EL (cell line): Measurements from ENCODE around the gene OSBPL9.
A peak's percentile ranks its signal among the peaks of the same experiment; 100 is the strongest.
"Not testable (repeated sequence)": the region's sequence is repeated elsewhere in the genome, so short reads cannot be mapped to it uniquely, and the experiment has no call there.

Experiments used
- DNase-seq: peaks from one replicate; pipeline ENCODE4 v3.0.0-alpha.2; 2016

The OSBPL9 gene

DNA sequence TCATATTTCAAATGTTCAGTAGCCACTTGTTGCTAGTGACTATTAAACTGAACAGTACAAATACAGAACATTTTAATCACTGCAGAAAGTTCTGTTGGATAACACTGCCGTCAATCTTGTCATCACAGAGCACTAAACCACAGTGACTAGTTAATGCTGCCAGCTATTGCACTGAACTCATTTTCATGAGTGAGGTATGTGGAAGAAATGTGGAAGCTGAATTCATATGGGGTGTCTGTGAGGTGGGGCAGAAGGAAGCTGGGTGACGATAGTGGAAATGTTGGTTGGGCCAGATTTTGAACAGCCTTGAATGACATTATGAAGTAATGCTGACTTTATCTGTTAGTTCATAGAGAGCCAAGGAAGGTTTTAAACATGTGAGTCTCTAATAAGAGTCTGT, 49.6 kb downstream of the OSBPL9 start:
- peak; percentile 57 for DNase-seq

DNA sequence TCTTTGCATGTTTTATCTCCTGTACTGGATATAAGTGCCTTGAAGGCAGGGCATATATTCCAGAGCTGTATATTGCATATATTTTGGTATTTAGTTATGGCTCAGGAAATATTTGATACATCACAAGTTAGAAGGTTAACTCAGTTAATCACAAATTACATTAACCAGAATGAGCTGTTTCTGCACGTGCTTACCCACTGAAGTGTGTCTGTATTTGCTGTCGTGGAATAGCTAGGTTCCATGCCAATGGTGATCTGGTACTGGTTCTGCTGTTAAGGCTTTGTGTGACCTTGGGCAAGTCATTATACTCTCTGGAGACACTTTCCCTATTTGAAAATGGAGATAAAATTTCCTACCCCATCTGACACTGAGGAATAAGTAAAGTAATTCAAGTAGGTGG, 50.7 kb downstream of the OSBPL9 start:
- no peak for DNase-seq

DNA sequence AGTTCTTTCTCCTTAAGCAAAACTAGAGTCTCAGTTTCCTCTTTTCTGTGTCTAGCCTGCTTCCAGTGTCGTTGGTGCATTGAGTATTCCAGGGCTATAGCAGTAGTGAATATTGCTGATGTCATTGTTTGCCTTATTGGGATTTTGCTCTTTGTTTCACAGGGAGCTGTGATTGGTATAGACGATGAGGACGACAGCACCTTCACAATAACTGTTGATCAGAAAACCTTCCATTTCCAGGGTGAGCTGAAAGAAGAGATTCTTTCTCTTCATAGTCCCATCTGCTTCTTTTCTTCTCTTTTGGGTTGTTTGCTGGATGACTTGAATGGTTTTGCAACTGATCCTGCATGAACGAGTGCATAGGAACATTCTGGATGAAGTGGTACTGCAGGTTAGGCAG, 52.4 kb downstream of the OSBPL9 start:
- DNase-seq = no peak

GRCh38 chr1:51669816-51670215, 52.9 kb downstream of the OSBPL9 start:
- DNase-seq = no peak

DNA sequence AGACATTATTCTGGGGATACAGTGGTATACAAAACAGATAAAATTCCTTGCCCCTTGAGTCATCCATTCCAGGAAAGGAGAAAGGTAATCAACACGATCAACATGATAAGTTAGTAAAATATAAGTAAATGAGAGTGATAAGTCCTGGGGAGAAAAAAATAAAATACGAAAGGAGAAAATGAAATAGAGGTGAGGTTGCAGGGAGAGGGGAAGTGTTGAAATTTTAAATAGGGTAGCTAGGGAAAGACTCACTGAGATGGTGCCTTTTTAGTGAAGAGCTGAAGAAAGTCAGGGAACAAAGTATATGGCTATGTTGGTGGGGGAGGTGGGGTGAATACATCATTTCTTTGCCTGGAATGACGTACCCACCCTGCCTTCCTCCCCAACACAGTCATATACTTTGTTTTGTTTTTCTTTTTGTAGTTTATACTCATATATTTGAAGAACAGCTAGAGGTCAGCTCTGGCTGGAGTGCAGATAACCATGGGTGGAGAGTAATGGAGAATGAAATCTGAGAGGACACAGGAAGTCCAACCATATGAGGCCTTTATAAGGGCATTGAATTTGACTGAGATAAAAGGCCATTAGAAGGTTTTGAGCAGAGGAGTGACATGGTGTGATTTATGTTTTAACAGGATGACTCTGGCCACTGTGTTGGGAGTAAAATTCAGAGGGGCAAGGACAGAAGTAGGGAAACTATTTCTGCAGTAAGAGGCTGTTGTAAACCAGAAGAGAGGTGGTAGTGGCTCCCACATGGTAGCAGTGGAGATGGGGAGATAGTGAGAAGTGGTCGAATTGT, 54.8 kb downstream of the OSBPL9 start:
- peak; percentile 82 for DNase-seq

DNA sequence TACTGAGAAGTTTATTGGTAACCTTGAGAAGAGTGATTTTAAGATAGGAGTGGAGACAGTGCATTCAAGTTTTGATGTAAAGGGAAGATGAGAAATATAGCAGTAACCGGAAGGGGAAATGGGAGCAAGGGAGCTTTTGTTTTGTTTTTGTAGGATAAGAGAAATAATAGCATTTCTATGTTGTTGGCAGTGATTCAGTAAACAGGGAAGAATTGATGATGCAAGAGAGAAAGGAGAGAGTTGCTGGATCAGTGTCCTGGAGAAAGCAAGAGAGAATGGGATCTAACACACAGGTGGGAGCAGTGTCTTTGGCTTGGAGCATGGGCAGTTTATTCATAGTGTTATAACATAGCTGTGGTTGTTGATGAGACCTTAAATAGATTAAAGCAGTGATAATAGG, 56.4 kb downstream of the OSBPL9 start:
- no peak for DNase-seq

GRCh38 chr1:51675177-51675780, 58.4 kb downstream of the OSBPL9 start:
- DNase-seq = no peak

DNA sequence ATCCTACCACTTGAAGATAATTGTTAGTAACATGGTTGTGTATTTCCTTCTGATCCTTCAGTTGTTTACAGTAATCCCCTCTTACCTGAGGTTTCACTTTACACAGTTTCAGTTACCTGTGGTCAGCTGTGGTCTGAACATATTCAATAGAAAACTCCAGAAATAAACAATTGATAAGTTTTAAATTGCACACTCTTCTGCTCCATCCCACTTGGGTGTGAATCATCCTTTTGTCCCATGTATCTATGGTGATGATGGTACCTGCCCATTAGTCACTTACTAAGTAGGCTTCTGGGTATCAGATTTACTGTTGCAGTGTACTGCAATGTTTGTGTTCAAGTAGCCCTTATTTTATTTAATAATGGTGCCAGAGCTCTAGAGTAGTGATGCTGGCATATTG, 62.5 kb downstream of the OSBPL9 start:
- no peak for DNase-seq

DNA sequence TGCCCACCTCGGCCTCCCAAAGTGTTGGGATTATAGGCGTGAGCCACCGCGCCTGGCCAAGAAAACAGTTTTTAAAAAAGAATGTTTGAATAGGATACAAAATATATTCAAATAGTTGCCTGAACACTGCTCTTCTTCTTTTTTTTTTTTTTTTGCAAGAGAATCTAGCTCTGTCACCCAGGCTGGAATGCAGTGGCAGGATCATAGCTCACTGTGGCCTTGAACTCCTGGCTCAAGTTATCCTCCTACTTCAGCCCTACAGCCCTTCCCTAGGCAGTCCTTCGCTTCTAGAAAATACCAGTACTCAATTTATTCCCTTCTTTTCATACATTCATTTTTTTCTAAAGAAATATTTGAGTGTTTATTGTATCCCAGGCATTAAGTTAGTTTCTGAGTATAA, 67.9 kb downstream of the OSBPL9 start:
- no peak for DNase-seq

- DNase-seq = no peak
These were observed 69.6 kb downstream of the OSBPL9 start for GRCh38 chr1:51686450-51686849.

- DNase-seq = no peak
These were observed 72.2 kb downstream of the OSBPL9 start for GRCh38 chr1:51689075-51689440.

- DNase-seq = no peak
These were observed 72.8 kb downstream of the OSBPL9 start for GRCh38 chr1:51689643-51690042.

DNA sequence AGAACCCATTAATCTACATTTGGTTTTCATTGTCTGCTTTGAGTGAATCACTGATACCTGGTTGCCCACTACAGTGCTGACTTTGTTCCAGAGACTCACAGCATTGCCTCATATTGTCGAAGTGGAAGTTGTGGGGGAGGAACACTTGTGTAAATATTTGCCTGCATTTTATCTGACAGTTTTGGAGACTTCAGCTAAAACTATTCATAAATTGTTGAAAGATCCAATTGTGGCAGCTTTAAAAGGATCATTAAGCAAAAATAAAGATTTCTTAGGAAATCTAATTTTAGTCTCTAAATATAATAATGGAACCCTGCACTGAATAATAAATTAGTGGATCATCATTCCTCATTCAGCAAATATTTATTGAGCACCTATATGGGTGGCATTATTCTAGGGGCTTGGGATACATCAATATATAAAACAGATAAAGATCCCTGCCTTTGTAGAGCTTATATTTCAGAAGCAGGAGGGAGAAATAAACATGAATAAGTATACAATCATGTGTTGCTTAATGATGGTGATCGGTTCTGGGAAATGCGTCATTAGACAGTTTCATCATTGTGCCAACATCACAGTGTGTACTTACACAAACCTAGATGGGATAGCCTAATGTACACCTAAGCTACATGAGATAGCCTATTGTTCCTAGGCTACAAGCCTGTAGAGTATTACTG, 73.5 kb downstream of the OSBPL9 start:
- peak; percentile 33 for DNase-seq

DNA sequence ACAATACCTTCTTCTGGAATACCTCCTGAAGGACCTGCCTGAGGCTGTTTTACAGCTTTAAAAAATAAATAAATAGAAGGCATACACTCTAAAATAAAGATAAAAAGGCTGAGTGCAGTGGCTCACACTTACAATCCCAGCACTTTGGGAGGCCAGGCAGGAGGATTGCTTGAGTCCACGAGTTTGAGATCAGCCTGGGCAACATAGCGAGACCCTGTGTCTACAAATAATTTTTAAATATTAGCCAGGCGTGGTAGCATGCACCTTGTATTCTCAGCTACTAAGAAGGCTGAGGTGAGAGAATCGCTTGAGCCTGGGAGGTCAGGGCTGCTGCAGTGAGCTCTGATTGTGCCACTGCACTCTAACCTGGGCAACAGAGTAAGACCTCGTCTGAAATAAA, 75.0 kb downstream of the OSBPL9 start:
- DNase-seq = no peak

GRCh38 chr1:51693419-51694155, 76.7 kb downstream of the OSBPL9 start:
- DNase-seq = no peak

- DNase-seq = no peak
These were observed 80.3 kb downstream of the OSBPL9 start for GRCh38 chr1:51697166-51697565.

DNA sequence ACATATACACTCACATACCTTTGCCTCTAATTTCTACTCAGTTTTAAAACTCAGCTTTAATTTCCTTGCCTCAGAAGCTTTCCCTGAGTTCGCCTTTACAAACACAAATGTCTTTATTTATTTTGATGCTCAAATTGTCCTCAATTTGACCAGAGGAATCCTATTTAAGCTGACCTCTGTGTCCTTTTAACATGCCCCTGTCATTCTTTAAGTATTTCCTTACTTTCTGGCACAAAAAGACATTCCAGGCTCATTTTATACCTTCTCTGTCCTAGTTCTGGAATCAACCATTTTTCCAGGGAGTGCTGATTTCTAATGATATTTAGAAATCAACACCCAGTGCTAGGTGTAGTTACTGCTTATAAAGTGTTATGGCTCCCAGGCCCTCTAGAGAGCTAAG, 82.5 kb downstream of the OSBPL9 start:
- DNase-seq = no peak

- DNase-seq = not testable (repeated sequence)
These were observed 84.9 kb downstream of the OSBPL9 start for GRCh38 chr1:51701782-51702181.

DNA sequence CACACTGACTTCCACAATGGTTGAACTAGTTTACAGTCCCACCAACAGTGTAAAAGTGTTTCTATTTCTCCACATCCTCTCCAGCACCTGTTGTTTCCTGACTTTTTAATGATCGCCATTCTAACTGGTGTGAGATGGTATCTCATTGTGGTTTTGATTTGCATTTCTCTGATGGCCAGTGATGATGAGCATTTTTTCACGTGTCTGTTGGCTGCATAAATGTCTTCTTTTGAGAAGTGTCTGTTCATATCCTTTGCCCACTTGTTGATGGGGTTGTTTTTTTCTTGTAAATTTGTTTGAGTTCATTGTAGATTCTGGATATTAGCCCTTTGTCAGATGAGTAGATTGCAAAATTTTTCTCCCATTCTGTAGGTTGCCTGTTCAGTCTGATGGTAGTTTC, 85.3 kb downstream of the OSBPL9 start:
- DNase-seq = not testable (repeated sequence)

GRCh38 chr1:51705035-51705434, 88.1 kb downstream of the OSBPL9 start:
- DNase-seq = no peak

GRCh38 chr1:51708911-51709760, 92.2 kb downstream of the OSBPL9 start:
- no peak for DNase-seq

GRCh38 chr1:51709951-51710350, 93.1 kb downstream of the OSBPL9 start:
- DNase-seq = no peak

DNA sequence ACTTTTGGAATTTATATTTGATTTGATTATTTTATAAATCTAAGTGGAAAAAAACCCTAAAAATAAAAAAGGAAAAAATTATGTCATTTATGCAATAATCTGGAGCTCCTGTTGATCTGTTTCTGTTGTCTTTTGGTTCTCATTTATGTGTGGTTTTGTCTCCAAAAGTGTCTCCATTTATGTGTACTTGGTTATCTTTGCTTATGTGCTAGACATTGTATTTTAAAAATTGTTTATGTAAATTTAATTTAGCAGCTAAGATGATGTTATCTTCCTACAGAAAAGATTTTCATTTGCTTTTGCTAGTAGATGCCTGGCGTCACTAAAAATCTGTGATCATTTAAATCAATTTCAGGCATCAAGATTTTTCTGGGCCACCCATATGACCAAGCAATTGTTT, 95.7 kb downstream of the OSBPL9 start:
- DNase-seq = no peak
